MCF 10A (cell line): ENCODE measurements around the gene NIPBL. TPM values are rescaled to one million over a fixed set of nuclear protein-coding genes. Genes with fewer than 3 reads are reported as not detected.
"Not testable (repeated sequence)": the region's sequence is repeated elsewhere in the genome, so short reads cannot be mapped to it uniquely, and the experiment has no call there.

Experiments
- BruUV-seq: library from RNA; stranded (reverse); fragments of 400-500 nt; replicated peaks from 2 replicates; lab custom pipeline; 2021; lab: Mats Ljungman, UMichigan
- CTCF ChIA-PET: fragments of 300-600 bp; sonication (Branson Sonifier 250); formaldehyde crosslinking; extraction: SDS; loops from one replicate; lab custom pipeline; 2021; ENCODE audit warnings: antibody characterized with exemption, inconsistent platforms; lab: Yijun Ruan, JAX
- POLR2A ChIA-PET: fragments of 300-600, 350-650 bp; sonication (Branson Sonifier 250); formaldehyde crosslinking; extraction: SDS; loops from one replicate; lab custom pipeline; 2020; ENCODE audit warnings: antibody characterized with exemption, inconsistent platforms; lab: Yijun Ruan, JAX
- DNase-seq: peaks from one replicate; pipeline ENCODE4 v3.0.0-alpha.2; 2018; ENCODE audit not compliant: unreplicated experiment
- H3K27ac Mint-ChIP-seq: one replicate; pipeline ENCODE4 v1.8.0; 2022; ENCODE audit warnings: mild to moderate bottlenecking, low read depth, mixed read lengths; ENCODE audit not compliant: unreplicated experiment
- H3K27me3 Mint-ChIP-seq: one replicate; pipeline ENCODE4 v1.8.0; 2022; ENCODE audit warnings: mixed read lengths; ENCODE audit not compliant: insufficient read depth, unreplicated experiment
- H3K36me3 Mint-ChIP-seq: one replicate; pipeline ENCODE4 v1.8.0; 2022; ENCODE audit warnings: mild to moderate bottlenecking, moderate library complexity, mixed read lengths; ENCODE audit not compliant: insufficient read depth, unreplicated experiment
- H3K4me1 Mint-ChIP-seq: one replicate; pipeline ENCODE4 v1.8.0; 2022; ENCODE audit warnings: mixed read lengths; ENCODE audit not compliant: insufficient read depth, unreplicated experiment
- H3K4me3 Mint-ChIP-seq: one replicate; pipeline ENCODE4 v1.8.0; 2022; ENCODE audit warnings: mild to moderate bottlenecking, moderate library complexity, mixed read lengths; ENCODE audit not compliant: unreplicated experiment
- H3K9me3 Mint-ChIP-seq: one replicate; pipeline ENCODE4 v1.8.0; 2022; ENCODE audit warnings: mixed read lengths; ENCODE audit not compliant: unreplicated experiment
- CTCF ChIP-seq: fragments of 200-600 bp; IDR thresholded peaks from one replicate; pipeline ENCODE4 v1.8.0; 2022; ENCODE audit warnings: antibody characterized with exemption, mild to moderate bottlenecking; ENCODE audit not compliant: unreplicated experiment
- intact Hi-C: fragments of 100-400 bp; cut with micrococcal nuclease; formaldehyde crosslinking; loops from 2 replicates; pipeline ENCODE4 v1.14.1; 2022
- total RNA-seq: library from RNA; stranded (reverse); gene quantifications from 2 replicates; pipeline ENCODE4 v1.2.3, GENCODE V29; 2022

NIPBL gene
- total RNA-seq, 1 experiment from 2014 or later, result 46.2 TPM

DNA sequence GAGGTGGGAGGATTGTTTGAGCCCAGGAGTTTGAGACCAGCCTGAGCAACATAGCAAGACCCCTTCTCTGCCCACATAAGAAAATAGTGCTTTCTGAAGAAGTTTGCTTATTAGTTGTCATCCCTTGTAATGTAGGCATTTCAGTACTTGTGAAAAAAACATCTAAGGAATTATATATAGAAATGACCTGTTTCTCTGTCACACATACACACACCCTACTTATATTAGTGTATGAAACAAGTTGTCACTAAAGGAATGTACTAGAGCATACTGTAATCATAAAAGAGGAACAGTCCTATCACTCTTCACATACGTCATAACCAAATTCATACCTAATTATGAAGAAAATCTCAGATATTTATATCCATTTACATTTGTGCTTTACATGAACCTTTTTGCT, 122.0 kb downstream of the NIPBL start:
- peaks cover 69% of the 10 kb centered on the region for H3K36me3 Mint-ChIP-seq
- POLR2A ChIA-PET, result no interaction called here
- H3K27ac Mint-ChIP-seq, result peak overlapping the region; percentile 16
- no peaks in the 10 kb centered on the region for H3K4me1 Mint-ChIP-seq
- no peak overlapping the region for H3K4me3 Mint-ChIP-seq
- TF ChIP-seq CTCF, result no peak
- no peak for DNase-seq
- H3K9me3 Mint-ChIP-seq, result no peaks in the 10 kb centered on the region
- intact Hi-C loops, result no loop called here
- BruUV-seq, result no TSS peak
- CTCF ChIA-PET, result no interaction called here
- H3K27me3 Mint-ChIP-seq, result no peaks in the 10 kb centered on the region

DNA sequence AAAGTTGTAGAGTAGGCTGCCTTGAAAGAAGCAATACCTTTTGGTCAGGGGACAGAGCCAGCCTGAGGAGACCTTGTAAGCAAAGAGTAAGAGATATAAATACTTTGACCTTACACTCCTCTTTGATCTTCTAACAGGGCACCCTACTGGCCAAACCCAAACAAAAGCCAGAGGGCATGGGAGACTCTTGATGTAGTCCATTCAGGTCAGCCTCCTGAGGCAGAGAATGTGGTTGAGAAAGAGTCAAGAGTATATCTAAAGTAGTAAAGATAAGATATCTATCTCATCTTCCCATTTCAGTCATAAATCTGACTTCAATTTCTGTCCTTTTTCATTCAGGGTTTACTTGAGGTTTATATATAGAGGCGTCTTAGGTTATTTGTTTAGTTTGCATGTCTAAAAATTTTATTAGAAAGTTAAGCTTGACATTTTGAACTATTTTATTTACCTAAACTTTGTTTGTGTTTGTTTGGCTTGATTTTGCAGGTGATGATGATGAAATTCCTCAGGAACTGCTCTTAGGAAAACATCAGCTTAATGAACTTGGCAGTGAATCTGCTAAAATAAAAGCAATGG, 125.7 kb downstream of the NIPBL start:
- no peak for TF ChIP-seq CTCF
- ChIA-PET CTCF (interaction anchor here (0.9 kb wide), 2 partner anchors 275 to 705 kb away, joined by 4 to 5 read pairs; no protein-coding TSS in a partner anchor), POLR2A (no interaction called here)
- intact Hi-C loops, result no loop called here
- peak; percentile 3 for DNase-seq
- Mint-ChIP-seq H3K9me3 (no peaks in the 10 kb centered on the region), H3K27ac (no peak overlapping the region), H3K36me3 (peaks cover 50% of the 10 kb centered on the region), H3K27me3 (no peaks in the 10 kb centered on the region), H3K4me3 (no peak overlapping the region), H3K4me1 (no peaks in the 10 kb centered on the region)
- BruUV-seq, result no TSS peak

- POLR2A ChIA-PET, result interaction anchor here (0.6 to 3.4 kb wide), 5 partner anchors 9 to 271 kb away, joined by 3 to 12 read pairs (median 3); partner anchors contain the start of gene NIPBL
- no peak overlapping the region for H3K4me3 Mint-ChIP-seq
- no TSS peak for BruUV-seq
- no peak overlapping the region for H3K27ac Mint-ChIP-seq
- TF ChIP-seq CTCF, result no peak
- CTCF ChIA-PET, result interaction anchor here (0.8 to 4.7 kb wide), 19 partner anchors 9 to 286 kb away, joined by 3 to 40 read pairs (median 4); no protein-coding TSS in a partner anchor
- H3K4me1 Mint-ChIP-seq, result no peaks in the 10 kb centered on the region
- intact Hi-C loops, result loop anchor here (5.0 kb wide), 1 partner anchor 133 kb away; no protein-coding TSS in a partner anchor
- DNase-seq, result no peak
- H3K9me3 Mint-ChIP-seq, result no peaks in the 10 kb centered on the region
- H3K27me3 Mint-ChIP-seq, result no peaks in the 10 kb centered on the region
- H3K36me3 Mint-ChIP-seq, result peaks cover 39% of the 10 kb centered on the region
Measured at GRCh38 chr5:37005252-37005651, 128.7 kb downstream of the NIPBL start.

- H3K27me3 Mint-ChIP-seq, result no peaks in the 10 kb centered on the region
- no peaks in the 10 kb centered on the region for H3K4me1 Mint-ChIP-seq
- peaks cover 35% of the 10 kb centered on the region for H3K36me3 Mint-ChIP-seq
- H3K4me3 Mint-ChIP-seq, result no peak overlapping the region
- CTCF ChIA-PET, result interaction anchor here (0.5 to 4.7 kb wide), 20 partner anchors 10 to 287 kb away, joined by 3 to 40 read pairs (median 3); no protein-coding TSS in a partner anchor
- POLR2A ChIA-PET, result interaction anchor here (0.6 to 3.4 kb wide), 3 partner anchors 10 to 261 kb away, joined by 3 to 12 read pairs (median 3); partner anchors contain the start of gene NIPBL
- TF ChIP-seq CTCF, result peak; percentile 51
- peak; percentile 23 for DNase-seq
- intact Hi-C loops, result loop anchor here (1.0 to 5.0 kb wide), 3 partner anchors 134 to 272 kb away; no protein-coding TSS in a partner anchor
- no TSS peak for BruUV-seq
- no peaks in the 10 kb centered on the region for H3K9me3 Mint-ChIP-seq
- H3K27ac Mint-ChIP-seq, result no peak overlapping the region
Measured at GRCh38 chr5:37005946-37006540, 129.5 kb downstream of the NIPBL start.

GRCh38 chr5:37013181-37013580, 136.6 kb downstream of the NIPBL start:
- CTCF ChIA-PET, result interaction anchor here (0.6 kb wide), 1 partner anchor 58 kb away, joined by 4 read pairs; no protein-coding TSS in a partner anchor
- H3K4me3 Mint-ChIP-seq, DNase-seq, H3K27ac Mint-ChIP-seq, intact Hi-C loops, H3K4me1 Mint-ChIP-seq, H3K27me3 Mint-ChIP-seq, BruUV-seq, POLR2A ChIA-PET, H3K9me3 Mint-ChIP-seq: not testable (repeated sequence)
- peaks cover 53% of the 10 kb centered on the region for H3K36me3 Mint-ChIP-seq
